Measurements from ENCODE around the gene VEZT. TPM values are rescaled to one million over a fixed set of nuclear protein-coding genes. Genes with fewer than 3 reads are reported as not detected.

VEZT gene
- total RNA-seq, 1 donor, result 77.1 TPM

DNA sequence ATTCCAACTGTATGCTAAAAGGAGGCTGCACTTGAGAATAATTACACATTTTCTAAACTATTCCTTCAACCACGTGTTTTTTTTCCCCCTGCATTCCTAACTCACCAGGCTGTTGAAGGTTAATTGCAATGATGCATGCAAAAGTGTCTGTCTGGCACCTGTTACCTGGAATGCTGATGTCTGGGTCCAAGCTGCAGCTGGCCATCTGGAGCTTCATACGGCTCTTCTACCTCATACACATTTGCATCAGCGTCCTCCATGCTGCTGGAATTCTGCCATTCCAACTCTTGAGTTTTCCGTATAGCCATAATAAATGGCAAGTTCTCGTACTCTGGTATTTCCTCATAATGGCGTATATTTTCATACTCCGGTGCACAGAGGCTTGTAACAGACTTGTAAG, 8.9 kb upstream of the VEZT start:
- Histone ChIP-seq H3K36me3 (ENCODE audit: insufficient read depth, low read length) (no peaks in the 10 kb centered on the region), H4K20me1 (ENCODE audit: insufficient read depth, low read length) (no peaks in the 10 kb centered on the region), H2AFZ (ENCODE audit: low read length) (no peak overlapping the region), H3K9me3 (ENCODE audit: low read depth, low read length) (no peaks in the 10 kb centered on the region), H3K4me3 (ENCODE audit: insufficient read depth, low read length) (no peak overlapping the region), H3K4me2 (ENCODE audit: insufficient read depth, low read length) (no peak overlapping the region), H3K4me1 (ENCODE audit: insufficient read depth, low read length) (peaks cover 34% of the 10 kb centered on the region), H3K27ac (ENCODE audit: low read depth, low read length) (no peak overlapping the region), H3K79me2 (ENCODE audit: insufficient read depth, low read length) (peaks cover 73% of the 10 kb centered on the region), H3K27me3 (ENCODE audit: insufficient read depth, low read length) (no peaks in the 10 kb centered on the region)
- TF ChIP-seq, protein P1, sequence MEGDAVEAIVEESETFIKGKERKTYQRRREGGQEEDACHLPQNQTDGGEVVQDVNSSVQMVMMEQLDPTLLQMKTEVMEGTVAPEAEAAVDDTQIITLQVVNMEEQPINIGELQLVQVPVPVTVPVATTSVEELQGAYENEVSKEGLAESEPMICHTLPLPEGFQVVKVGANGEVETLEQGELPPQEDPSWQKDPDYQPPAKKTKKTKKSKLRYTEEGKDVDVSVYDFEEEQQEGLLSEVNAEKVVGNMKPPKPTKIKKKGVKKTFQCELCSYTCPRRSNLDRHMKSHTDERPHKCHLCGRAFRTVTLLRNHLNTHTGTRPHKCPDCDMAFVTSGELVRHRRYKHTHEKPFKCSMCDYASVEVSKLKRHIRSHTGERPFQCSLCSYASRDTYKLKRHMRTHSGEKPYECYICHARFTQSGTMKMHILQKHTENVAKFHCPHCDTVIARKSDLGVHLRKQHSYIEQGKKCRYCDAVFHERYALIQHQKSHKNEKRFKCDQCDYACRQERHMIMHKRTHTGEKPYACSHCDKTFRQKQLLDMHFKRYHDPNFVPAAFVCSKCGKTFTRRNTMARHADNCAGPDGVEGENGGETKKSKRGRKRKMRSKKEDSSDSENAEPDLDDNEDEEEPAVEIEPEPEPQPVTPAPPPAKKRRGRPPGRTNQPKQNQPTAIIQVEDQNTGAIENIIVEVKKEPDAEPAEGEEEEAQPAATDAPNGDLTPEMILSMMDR (IDR thresholded peaks at IDR 0.05; ENCODE audit: extremely low read depth, low read depth, low read length), result no peak
- DNase-seq (ENCODE audit: insufficient read length, low spot score, missing footprints), result no peak

DNA sequence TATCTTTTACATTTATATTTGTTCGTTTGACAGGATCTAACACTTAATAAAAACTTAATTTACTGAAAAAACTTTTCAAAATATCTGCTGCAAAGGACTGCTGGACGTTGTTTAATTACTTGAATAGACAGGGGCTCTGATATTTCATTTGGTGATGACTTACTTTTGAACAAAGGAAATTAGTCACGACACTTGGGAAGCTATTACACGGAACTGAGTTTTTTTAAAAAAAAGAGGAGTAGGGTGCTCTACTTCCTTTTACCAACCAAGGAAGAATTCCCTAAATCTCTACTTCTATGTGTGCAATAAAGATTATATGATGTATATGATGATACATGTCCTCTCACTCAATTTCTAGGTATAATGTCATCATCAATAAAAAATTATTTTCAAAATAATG, 5.0 kb upstream of the VEZT start:
- H3K4me2 ChIP-seq (ENCODE audit: insufficient read depth, low read length), result peak overlapping the region; percentile 32
- peaks cover 19% of the 10 kb centered on the region for H3K4me1 ChIP-seq (ENCODE audit: insufficient read depth, low read length)
- no peaks in the 10 kb centered on the region for H3K27me3 ChIP-seq (ENCODE audit: insufficient read depth, low read length)
- H2AFZ ChIP-seq (ENCODE audit: low read length), result no peak overlapping the region
- no peaks in the 10 kb centered on the region for H3K36me3 ChIP-seq (ENCODE audit: insufficient read depth, low read length)
- no peaks in the 10 kb centered on the region for H3K9me3 ChIP-seq (ENCODE audit: low read depth, low read length)
- H3K4me3 ChIP-seq (ENCODE audit: insufficient read depth, low read length), result no peak overlapping the region
- peaks cover 83% of the 10 kb centered on the region for H3K79me2 ChIP-seq (ENCODE audit: insufficient read depth, low read length)
- H4K20me1 ChIP-seq (ENCODE audit: insufficient read depth, low read length), result no peaks in the 10 kb centered on the region
- peak overlapping the region; percentile 24 for H3K27ac ChIP-seq (ENCODE audit: low read depth, low read length)
- TF ChIP-seq, protein P1 (IDR thresholded peaks at IDR 0.05; ENCODE audit: extremely low read depth, low read depth, low read length), result no peak
- DNase-seq (ENCODE audit: insufficient read length, low spot score, missing footprints), result peak; percentile 47

DNA sequence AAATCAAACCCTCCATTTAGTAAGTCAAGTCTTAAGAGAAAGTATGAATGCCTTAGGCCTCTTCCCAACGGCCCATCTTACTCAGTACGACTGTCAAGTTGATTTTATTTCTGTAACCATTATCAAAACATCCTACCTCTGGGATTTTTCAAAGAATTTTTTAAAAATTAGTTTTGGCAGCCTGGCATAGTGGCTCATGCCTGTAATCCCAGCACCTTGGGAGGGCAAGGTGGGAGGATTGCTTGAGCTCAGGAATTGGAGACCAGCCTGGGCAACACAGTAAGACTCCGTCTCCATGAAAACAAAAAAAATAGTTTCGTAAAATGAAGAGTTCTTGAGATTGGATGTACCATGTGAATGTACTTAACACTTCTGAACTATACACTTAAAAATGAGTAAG, 4.5 kb upstream of the VEZT start:
- Histone ChIP-seq H4K20me1 (ENCODE audit: insufficient read depth, low read length) (no peaks in the 10 kb centered on the region), H3K4me3 (ENCODE audit: insufficient read depth, low read length) (no peak overlapping the region), H3K79me2 (ENCODE audit: insufficient read depth, low read length) (peaks cover 83% of the 10 kb centered on the region), H3K36me3 (ENCODE audit: insufficient read depth, low read length) (no peaks in the 10 kb centered on the region), H3K4me2 (ENCODE audit: insufficient read depth, low read length) (peak overlapping the region; percentile 32), H3K27me3 (ENCODE audit: insufficient read depth, low read length) (no peaks in the 10 kb centered on the region), H3K9me3 (ENCODE audit: low read depth, low read length) (no peaks in the 10 kb centered on the region), H3K27ac (ENCODE audit: low read depth, low read length) (peak overlapping the region; percentile 24), H2AFZ (ENCODE audit: low read length) (peak overlapping the region; percentile 8), H3K4me1 (ENCODE audit: insufficient read depth, low read length) (peaks cover 19% of the 10 kb centered on the region)
- TF ChIP-seq, protein P1 (IDR thresholded peaks at IDR 0.05; ENCODE audit: extremely low read depth, low read depth, low read length), result no peak
- DNase-seq (ENCODE audit: insufficient read length, low spot score, missing footprints), result no peak

DNA sequence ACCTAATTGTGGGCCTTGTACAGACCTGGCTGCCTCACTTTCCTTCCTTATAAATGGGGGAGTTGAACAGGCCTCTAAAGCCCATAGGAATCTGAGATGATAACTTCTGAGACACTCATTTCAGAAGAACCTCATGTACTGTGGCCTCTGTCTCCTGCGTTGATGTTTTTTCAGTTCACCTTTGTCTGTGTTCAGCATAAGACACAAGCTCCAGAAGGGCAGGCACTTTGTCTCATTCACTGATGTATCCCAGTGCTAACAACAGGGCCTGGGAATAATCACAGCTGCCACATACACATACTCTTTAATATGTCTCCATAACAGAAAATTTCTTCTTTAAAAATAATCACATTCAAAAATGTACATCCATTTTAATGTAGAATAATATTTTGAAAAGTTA, 3.7 kb upstream of the VEZT start:
- H4K20me1 ChIP-seq (ENCODE audit: insufficient read depth, low read length), result no peaks in the 10 kb centered on the region
- no peak for DNase-seq (ENCODE audit: insufficient read length, low spot score, missing footprints)
- H3K4me3 ChIP-seq (ENCODE audit: insufficient read depth, low read length), result no peak overlapping the region
- no peaks in the 10 kb centered on the region for H3K9me3 ChIP-seq (ENCODE audit: low read depth, low read length)
- H3K4me2 ChIP-seq (ENCODE audit: insufficient read depth, low read length), result no peak overlapping the region
- no peaks in the 10 kb centered on the region for H3K36me3 ChIP-seq (ENCODE audit: insufficient read depth, low read length)
- peaks cover 22% of the 10 kb centered on the region for H3K4me1 ChIP-seq (ENCODE audit: insufficient read depth, low read length)
- H3K27me3 ChIP-seq (ENCODE audit: insufficient read depth, low read length), result no peaks in the 10 kb centered on the region
- peak overlapping the region; percentile 10 for H2AFZ ChIP-seq (ENCODE audit: low read length)
- H3K79me2 ChIP-seq (ENCODE audit: insufficient read depth, low read length), result peaks cover 84% of the 10 kb centered on the region
- TF ChIP-seq, protein P1 (IDR thresholded peaks at IDR 0.05; ENCODE audit: extremely low read depth, low read depth, low read length), result no peak
- no peak overlapping the region for H3K27ac ChIP-seq (ENCODE audit: low read depth, low read length)

Measured in osteoblast (primary cell).